Measurements from ENCODE around the gene CNP.

The CNP gene

GRCh38 chr17:41972571-41973407 is 6.2 kb downstream of the CNP start:
- no peak for DNase-seq (ENCODE audit: low read depth)

- DNase-seq (ENCODE audit: low read depth), result no peak
These were observed 6.8 kb downstream of the CNP start for GRCh38 chr17:41973408-41973811.

- DNase-seq (ENCODE audit: low read depth), result no peak
These were observed 7.4 kb downstream of the CNP start for GRCh38 chr17:41974031-41974430.

GRCh38 chr17:41974658-41975057 is 8.1 kb downstream of the CNP start:
- DNase-seq (ENCODE audit: low read depth), result no peak

- no peak for DNase-seq (ENCODE audit: low read depth)
These were observed 8.8 kb downstream of the CNP start for GRCh38 chr17:41975099-41976083.

- no peak for DNase-seq (ENCODE audit: low read depth)
These were observed 9.7 kb downstream of the CNP start for GRCh38 chr17:41976142-41976768.

- no peak for DNase-seq (ENCODE audit: low read depth)
These were observed 11.4 kb downstream of the CNP start for GRCh38 chr17:41977991-41978390.

- DNase-seq (ENCODE audit: low read depth), result no peak
These were observed 15.6 kb downstream of the CNP start for GRCh38 chr17:41982026-41982760.

GRCh38 chr17:41984454-41984853 is 17.9 kb downstream of the CNP start:
- no peak for DNase-seq (ENCODE audit: low read depth)

GRCh38 chr17:41985919-41986318 is 19.3 kb downstream of the CNP start:
- no peak for DNase-seq (ENCODE audit: low read depth)

GRCh38 chr17:41986634-41987033 is 20.0 kb downstream of the CNP start:
- DNase-seq (ENCODE audit: low read depth), result no peak

GRCh38 chr17:41987642-41988041 is 21.0 kb downstream of the CNP start:
- DNase-seq (ENCODE audit: low read depth), result no peak

GRCh38 chr17:41988418-41988817 is 21.8 kb downstream of the CNP start:
- no peak for DNase-seq (ENCODE audit: low read depth)

GRCh38 chr17:41989702-41990419 is 23.3 kb downstream of the CNP start:
- DNase-seq (ENCODE audit: low read depth), result no peak

- DNase-seq (ENCODE audit: low read depth), result no peak
These were observed 26.0 kb downstream of the CNP start for GRCh38 chr17:41992576-41992975.

GRCh38 chr17:41996855-41997164 is 30.2 kb downstream of the CNP start:
- DNase-seq (ENCODE audit: low read depth), result no peak

- no peak for DNase-seq (ENCODE audit: low read depth)
These were observed 31.9 kb downstream of the CNP start for GRCh38 chr17:41998497-41998896.

- no peak for DNase-seq (ENCODE audit: low read depth)
These were observed 34.0 kb downstream of the CNP start for GRCh38 chr17:42000413-42001133.

GRCh38 chr17:42001729-42002128 is 35.1 kb downstream of the CNP start:
- DNase-seq (ENCODE audit: low read depth), result no peak

- no peak for DNase-seq (ENCODE audit: low read depth)
These were observed 35.7 kb downstream of the CNP start for GRCh38 chr17:42002175-42002791.
